Measurements from ENCODE around the gene FBXL5. TPM values are rescaled to one million over a fixed set of nuclear protein-coding genes. Genes with fewer than 3 reads are reported as not detected.

FBXL5 gene
- total RNA-seq, 1 experiment from 2014 or later: 69.6 TPM

- DNase-seq (ENCODE audit: low spot score) (no peak), ATAC-seq (no peak)
- ChIA-PET CTCF (no interaction called here), POLR2A (no interaction called here)
- Mint-ChIP-seq H3K4me1 (peaks cover 18% of the 10 kb centered on the region), H3K4me3 (no peak overlapping the region), H3K27ac (no peak overlapping the region), H3K36me3 (peaks cover 30% of the 10 kb centered on the region), H3K9me3 (peaks cover 15% of the 10 kb centered on the region), H3K27me3 (ENCODE audit: low read depth) (no peaks in the 10 kb centered on the region)
- TF ChIP-seq, protein P1, sequence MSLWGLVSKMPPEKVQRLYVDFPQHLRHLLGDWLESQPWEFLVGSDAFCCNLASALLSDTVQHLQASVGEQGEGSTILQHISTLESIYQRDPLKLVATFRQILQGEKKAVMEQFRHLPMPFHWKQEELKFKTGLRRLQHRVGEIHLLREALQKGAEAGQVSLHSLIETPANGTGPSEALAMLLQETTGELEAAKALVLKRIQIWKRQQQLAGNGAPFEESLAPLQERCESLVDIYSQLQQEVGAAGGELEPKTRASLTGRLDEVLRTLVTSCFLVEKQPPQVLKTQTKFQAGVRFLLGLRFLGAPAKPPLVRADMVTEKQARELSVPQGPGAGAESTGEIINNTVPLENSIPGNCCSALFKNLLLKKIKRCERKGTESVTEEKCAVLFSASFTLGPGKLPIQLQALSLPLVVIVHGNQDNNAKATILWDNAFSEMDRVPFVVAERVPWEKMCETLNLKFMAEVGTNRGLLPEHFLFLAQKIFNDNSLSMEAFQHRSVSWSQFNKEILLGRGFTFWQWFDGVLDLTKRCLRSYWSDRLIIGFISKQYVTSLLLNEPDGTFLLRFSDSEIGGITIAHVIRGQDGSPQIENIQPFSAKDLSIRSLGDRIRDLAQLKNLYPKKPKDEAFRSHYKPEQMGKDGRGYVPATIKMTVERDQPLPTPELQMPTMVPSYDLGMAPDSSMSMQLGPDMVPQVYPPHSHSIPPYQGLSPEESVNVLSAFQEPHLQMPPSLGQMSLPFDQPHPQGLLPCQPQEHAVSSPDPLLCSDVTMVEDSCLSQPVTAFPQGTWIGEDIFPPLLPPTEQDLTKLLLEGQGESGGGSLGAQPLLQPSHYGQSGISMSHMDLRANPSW (CRISPR knock-in tag; conservative IDR thresholded peaks at IDR 0.05; ENCODE audit: low read depth): no peak
- TF ChIP-seq ZNF671 (CRISPR knock-in tag; IDR thresholded peaks at IDR 0.05) (no peak), CREB1 (CRISPR knock-in tag; IDR thresholded peaks at IDR 0.05) (no peak), NFYB (CRISPR knock-in tag; conservative IDR thresholded peaks at IDR 0.05; ENCODE audit: low read depth) (no peak), FOXJ3 (CRISPR knock-in tag; IDR thresholded peaks at IDR 0.05; ENCODE audit: borderline replicate concordance) (no peak)
- TF ChIP-seq, protein P2, sequence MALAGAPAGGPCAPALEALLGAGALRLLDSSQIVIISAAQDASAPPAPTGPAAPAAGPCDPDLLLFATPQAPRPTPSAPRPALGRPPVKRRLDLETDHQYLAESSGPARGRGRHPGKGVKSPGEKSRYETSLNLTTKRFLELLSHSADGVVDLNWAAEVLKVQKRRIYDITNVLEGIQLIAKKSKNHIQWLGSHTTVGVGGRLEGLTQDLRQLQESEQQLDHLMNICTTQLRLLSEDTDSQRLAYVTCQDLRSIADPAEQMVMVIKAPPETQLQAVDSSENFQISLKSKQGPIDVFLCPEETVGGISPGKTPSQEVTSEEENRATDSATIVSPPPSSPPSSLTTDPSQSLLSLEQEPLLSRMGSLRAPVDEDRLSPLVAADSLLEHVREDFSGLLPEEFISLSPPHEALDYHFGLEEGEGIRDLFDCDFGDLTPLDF (CRISPR knock-in tag; IDR thresholded peaks at IDR 0.05): no peak
Observed at GRCh38 chr4:15601862-15602261, 53.3 kb downstream of the FBXL5 start.

DNA sequence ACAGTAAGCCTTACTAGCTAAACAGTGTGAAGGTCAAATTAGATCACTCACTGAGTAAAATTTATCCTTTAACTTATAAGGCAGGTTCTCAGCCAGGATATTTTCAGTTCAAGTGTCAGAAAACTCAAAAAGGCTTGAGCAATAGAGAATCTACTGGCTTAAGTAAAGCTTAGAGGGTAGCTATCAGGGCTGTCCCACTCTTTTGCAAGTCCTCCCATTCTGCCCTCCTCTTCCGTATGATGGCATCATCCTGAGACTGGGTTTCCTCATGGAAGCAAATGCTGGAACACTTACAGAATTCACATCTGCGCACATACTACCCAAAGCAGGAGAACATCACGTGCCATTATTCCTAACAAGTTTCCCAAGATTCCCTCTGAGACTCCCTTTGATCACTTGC, 55.0 kb downstream of the FBXL5 start:
- peaks cover 30% of the 10 kb centered on the region for H3K36me3 Mint-ChIP-seq
- no peak for DNase-seq (ENCODE audit: low spot score)
- ChIA-PET POLR2A (no interaction called here), CTCF (no interaction called here)
- H3K4me3 Mint-ChIP-seq: no peak overlapping the region
- H3K4me1 Mint-ChIP-seq: peaks cover 2% of the 10 kb centered on the region
- peaks cover 15% of the 10 kb centered on the region for H3K9me3 Mint-ChIP-seq
- no peaks in the 10 kb centered on the region for H3K27me3 Mint-ChIP-seq (ENCODE audit: low read depth)
- no peak for ATAC-seq
- H3K27ac Mint-ChIP-seq: no peak overlapping the region
- TF ChIP-seq IRF1 (CRISPR knock-in tag; IDR thresholded peaks at IDR 0.05): no peak
- no peak for TF ChIP-seq FOXK1 (CRISPR knock-in tag; IDR thresholded peaks at IDR 0.05)
- TF ChIP-seq RORB (CRISPR knock-in tag; IDR thresholded peaks at IDR 0.05): no peak
- TF ChIP-seq ZNF317 (CRISPR knock-in tag; IDR thresholded peaks at IDR 0.05; ENCODE audit: borderline replicate concordance, low read depth): no peak
- TF ChIP-seq ATF6 (CRISPR knock-in tag; IDR thresholded peaks at IDR 0.05): no peak
- no peak for TF ChIP-seq KAT7 (CRISPR knock-in tag; IDR thresholded peaks at IDR 0.05; ENCODE audit: borderline replicate concordance)
- TF ChIP-seq ZNF121 (CRISPR knock-in tag; IDR thresholded peaks at IDR 0.05): no peak
- no peak for TF ChIP-seq NFATC4 (CRISPR knock-in tag; IDR thresholded peaks at IDR 0.05)
- no peak for TF ChIP-seq NFYB (CRISPR knock-in tag; conservative IDR thresholded peaks at IDR 0.05; ENCODE audit: low read depth)
- TF ChIP-seq, protein P3, sequence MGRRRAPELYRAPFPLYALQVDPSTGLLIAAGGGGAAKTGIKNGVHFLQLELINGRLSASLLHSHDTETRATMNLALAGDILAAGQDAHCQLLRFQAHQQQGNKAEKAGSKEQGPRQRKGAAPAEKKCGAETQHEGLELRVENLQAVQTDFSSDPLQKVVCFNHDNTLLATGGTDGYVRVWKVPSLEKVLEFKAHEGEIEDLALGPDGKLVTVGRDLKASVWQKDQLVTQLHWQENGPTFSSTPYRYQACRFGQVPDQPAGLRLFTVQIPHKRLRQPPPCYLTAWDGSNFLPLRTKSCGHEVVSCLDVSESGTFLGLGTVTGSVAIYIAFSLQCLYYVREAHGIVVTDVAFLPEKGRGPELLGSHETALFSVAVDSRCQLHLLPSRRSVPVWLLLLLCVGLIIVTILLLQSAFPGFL (CRISPR knock-in tag; IDR thresholded peaks at IDR 0.05; ENCODE audit: borderline replicate concordance): no peak
- no peak for TF ChIP-seq ATF2 (CRISPR knock-in tag; IDR thresholded peaks at IDR 0.05; ENCODE audit: borderline replicate concordance, low read depth)
- TF ChIP-seq EMX1 (CRISPR knock-in tag; IDR thresholded peaks at IDR 0.05): no peak
- no peak for TF ChIP-seq IRF2 (CRISPR knock-in tag; IDR thresholded peaks at IDR 0.05; ENCODE audit: borderline replicate concordance, low read depth)
- TF ChIP-seq GTF2I (CRISPR knock-in tag; conservative IDR thresholded peaks at IDR 0.05): no peak
- TF ChIP-seq, protein P4, sequence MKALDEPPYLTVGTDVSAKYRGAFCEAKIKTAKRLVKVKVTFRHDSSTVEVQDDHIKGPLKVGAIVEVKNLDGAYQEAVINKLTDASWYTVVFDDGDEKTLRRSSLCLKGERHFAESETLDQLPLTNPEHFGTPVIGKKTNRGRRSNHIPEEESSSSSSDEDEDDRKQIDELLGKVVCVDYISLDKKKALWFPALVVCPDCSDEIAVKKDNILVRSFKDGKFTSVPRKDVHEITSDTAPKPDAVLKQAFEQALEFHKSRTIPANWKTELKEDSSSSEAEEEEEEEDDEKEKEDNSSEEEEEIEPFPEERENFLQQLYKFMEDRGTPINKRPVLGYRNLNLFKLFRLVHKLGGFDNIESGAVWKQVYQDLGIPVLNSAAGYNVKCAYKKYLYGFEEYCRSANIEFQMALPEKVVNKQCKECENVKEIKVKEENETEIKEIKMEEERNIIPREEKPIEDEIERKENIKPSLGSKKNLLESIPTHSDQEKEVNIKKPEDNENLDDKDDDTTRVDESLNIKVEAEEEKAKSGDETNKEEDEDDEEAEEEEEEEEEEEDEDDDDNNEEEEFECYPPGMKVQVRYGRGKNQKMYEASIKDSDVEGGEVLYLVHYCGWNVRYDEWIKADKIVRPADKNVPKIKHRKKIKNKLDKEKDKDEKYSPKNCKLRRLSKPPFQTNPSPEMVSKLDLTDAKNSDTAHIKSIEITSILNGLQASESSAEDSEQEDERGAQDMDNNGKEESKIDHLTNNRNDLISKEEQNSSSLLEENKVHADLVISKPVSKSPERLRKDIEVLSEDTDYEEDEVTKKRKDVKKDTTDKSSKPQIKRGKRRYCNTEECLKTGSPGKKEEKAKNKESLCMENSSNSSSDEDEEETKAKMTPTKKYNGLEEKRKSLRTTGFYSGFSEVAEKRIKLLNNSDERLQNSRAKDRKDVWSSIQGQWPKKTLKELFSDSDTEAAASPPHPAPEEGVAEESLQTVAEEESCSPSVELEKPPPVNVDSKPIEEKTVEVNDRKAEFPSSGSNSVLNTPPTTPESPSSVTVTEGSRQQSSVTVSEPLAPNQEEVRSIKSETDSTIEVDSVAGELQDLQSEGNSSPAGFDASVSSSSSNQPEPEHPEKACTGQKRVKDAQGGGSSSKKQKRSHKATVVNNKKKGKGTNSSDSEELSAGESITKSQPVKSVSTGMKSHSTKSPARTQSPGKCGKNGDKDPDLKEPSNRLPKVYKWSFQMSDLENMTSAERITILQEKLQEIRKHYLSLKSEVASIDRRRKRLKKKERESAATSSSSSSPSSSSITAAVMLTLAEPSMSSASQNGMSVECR (CRISPR knock-in tag; IDR thresholded peaks at IDR 0.05; ENCODE audit: borderline replicate concordance): no peak
- TF ChIP-seq JUN (CRISPR knock-in tag; IDR thresholded peaks at IDR 0.05): no peak
- no peak for TF ChIP-seq SOX15 (CRISPR knock-in tag; IDR thresholded peaks at IDR 0.05)
